ENCODE results near the gene TSC22D2.

The TSC22D2 gene

GRCh38 chr3:150412561-150413231 is 4.6 kb downstream of the TSC22D2 start:
- no peak for DNase-seq

DNA sequence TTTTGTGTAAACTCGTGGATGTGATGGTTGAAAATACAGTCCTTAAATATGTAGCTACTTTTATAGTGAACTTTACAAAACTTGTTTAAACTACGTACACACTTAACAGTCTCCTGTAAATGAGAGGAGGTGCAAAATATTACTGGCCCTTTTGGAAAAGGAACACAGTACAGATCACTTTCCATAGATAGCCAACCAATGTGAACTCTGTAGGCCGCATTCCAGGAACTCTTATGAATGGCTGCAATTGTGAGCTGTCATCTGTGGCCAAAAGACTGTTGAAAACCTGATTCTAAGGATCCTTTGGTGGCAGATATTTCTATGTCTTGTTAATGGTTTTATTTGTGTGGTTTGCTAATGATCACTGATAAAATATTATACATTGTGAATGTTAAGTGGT is 6.2 kb downstream of the TSC22D2 start:
- DNase-seq, result no peak

GRCh38 chr3:150414959-150415358 is 6.9 kb downstream of the TSC22D2 start:
- DNase-seq, result no peak

DNA sequence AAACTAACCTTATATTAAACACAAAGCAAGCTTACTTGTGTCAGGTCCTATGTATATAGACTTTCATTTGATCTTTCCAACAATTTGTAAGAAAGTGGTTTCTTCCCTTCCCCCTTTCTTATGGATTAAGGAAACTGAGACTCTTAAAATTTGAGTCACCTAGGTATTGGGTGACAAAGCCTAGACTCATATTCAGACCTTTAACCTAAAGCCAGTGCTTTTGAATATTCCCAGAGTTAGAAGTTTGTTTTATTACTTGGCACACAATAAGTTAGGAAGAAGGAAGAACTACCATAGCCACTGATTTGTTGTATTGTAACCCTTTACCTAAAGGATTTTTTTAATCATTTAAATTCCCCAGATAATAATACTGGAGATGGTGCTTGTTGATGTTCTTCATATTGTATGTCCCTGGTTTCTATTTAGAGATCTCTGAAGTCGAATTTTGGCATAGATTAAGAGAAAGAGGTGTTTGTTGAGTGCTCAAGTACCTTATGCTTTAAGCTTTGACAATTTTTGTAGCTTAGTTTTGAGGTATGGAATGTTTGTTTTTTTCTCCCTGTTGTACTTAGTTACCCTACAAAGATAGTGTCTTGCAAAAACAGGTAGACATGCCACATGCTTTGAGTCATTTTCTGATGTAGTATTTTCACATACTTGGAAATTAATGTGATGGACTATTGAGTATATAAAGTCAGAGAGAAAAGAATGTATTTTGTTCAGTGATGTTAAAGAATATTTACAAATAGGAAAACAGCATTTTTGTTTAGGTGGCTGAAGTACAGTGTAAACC is 11.2 kb downstream of the TSC22D2 start:
- DNase-seq, result no peak

- no peak for DNase-seq
Observed at GRCh38 chr3:150419959-150420358, 11.9 kb downstream of the TSC22D2 start.

GRCh38 chr3:150421256-150421655 is 13.2 kb downstream of the TSC22D2 start:
- DNase-seq, result no peak

GRCh38 chr3:150421799-150422548 is 13.9 kb downstream of the TSC22D2 start:
- DNase-seq, result no peak

DNA sequence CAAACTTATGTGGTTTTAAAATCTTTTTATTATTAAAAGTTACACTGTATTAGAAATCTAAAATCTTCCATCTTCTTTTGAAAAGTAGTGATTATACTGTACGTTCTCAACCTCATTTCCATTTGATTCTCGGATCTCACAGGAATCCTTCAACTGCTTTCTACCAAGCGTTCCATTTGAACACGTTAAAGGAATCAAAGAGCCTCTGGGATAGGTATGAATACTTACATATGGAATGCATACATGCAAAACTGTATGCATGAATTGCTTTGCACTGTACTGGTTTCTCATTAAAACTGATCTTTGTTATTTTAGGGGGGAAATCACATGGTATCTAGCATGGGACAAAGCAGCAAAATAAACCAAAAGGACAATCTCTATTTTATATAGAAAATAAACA is 14.8 kb downstream of the TSC22D2 start:
- DNase-seq, result no peak

DNA sequence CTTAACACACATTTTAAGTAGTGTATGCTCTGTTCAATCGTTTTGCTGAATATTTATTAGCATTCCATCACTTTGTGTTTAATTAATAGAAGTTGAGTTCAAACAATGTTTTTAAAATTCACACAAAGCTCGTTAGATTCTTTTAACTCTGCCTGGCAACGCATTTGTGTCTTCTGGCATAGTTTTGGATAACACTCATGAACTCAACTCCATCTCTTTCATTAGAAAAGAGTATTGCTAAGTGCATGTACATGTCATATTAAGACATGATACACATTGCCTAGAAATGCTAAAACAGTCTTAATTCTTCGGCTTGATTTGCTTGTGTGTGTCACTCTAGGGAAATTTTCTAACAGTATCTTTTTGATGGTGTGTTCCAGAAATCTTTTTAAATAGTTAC is 15.7 kb downstream of the TSC22D2 start:
- DNase-seq, result no peak

- DNase-seq, result no peak
Observed at GRCh38 chr3:150426292-150426691, 18.2 kb downstream of the TSC22D2 start.

DNA sequence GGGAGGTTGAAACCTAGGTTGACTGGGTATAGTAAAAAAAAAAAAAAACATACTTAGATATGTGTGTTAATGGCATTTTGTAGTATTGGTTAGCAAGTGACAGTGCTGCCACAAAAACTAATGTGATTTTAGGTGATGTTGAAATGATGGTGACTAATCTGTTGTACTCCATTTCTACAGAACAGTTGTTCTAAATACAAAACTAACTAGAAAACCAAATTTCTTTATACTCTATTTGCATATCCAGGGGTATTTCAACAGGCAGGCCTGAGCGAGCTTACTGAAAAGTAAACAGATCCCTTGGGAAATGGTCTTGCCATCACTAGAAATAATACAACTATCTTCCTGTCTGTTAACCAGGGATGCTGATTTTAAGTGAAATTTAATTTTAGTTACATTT is 20.5 kb downstream of the TSC22D2 start:
- DNase-seq, result no peak

DNA sequence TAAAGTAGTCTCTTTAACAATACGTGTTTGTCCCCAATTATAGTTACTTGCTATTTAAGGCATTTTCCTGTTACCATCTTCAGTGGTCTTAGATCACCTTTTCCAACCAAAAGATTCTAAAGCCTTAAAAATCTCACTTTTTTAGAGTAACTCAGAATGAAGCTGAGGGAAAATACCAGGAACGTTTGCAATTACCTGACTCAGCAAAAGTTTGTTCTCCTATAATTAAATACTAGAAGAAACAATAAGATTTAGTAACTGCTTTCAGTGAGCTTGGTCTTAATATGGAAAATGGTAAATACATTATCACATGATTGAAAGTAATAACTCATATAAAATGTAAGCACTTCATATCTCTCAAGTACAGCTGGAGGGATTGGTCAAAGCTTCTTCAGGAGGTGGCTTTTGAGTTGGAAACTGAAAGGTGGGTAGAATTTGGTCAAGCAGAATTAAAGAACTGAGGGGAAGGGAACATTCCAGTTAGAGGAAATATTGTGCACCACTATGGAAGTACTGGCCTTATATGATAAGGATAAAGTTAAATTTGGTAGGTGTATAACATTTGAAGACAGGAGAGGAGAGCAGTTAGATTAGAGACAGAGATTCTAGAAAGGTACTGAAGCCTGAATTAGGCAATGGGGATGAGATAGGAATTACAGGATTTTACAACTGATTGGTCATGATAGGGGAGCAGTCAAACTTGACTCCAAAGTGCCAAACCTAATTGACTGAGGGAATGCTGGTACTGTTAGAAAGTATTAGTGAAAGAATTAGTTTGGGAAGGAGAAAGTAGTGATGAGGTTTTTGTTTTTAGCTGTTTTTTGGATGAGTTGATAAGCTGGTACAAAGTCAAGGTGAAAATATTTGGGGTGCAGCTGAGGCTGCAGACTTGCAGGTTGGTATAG is 21.9 kb downstream of the TSC22D2 start:
- DNase-seq, result no peak

DNA sequence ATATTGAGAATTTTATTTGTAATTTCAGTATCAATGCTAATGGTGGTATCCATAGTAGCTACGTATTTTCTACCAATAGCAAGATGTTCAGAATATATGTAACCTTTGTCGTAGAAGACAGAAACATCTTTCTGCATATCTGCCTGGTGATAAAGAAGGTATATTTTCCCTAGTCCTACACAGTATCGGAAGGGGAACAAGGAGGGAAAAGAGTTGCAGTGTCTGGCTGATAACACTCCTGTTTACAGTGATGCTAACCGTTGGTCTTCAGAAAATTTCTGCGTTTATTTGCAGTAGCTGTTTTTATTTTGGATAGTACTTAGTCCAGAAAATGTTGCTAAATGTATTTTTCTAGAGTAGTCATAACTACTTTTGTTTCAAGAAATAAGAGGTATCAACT is 25.2 kb downstream of the TSC22D2 start:
- DNase-seq, result no peak

- DNase-seq, result no peak
Observed at GRCh38 chr3:150434234-150434633, 26.1 kb downstream of the TSC22D2 start.

DNA sequence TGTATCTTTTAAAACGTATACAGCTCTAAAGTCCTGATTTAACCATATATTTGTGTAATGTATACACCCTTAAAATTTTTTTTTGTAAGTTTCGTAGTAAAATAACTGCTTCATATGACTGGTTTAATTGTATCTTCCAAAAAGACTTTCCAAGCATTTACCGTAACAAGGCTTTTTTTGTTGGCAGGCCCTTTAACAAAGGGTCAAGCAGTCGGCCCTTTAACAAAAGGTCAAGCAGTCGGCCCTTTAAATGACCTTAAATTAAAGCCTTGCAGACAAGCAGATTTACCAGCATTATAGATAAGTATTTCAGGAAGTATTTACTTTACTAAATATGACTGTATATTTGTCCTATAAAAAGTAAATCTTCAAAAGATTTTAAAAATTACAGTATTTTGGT is 28.1 kb downstream of the TSC22D2 start:
- no peak for DNase-seq

DNA sequence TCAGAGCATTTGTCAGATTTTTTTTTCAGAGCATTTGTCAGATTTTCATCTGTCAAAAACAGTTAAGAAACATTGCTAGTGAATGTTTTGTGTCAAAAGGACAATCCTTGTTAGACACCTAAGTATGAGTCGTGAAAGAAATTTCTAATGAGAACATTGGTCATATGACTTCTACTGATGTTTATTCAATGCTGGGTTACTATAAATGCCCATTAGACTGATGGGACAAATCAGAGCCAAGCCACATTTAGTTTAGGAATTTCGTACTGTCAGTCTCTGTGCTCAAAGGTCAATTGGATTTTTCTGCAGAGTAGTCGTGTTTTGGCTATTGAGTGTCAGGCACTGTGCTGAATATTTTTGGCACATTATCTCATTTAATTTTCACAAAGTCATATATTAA is 31.6 kb downstream of the TSC22D2 start:
- no peak for DNase-seq

DNA sequence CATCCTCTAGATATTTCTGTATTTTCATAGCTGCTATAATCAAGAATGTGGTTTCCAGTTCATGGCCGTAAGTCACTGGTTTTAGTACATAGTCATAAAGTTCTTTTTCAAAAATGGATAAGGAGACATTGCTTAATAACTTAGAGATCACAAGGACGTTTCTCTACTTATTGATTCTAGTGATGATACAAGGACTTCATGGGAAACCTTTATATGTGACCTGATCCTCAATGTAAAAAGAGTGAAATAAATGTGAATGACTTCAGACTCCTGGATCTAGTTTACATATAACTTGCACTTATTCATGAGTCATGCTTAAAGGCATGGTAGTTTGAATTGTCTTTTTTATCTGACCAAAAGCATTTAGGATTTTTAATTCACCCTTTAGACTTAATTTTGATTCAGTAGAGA is 35.2 kb downstream of the TSC22D2 start:
- DNase-seq, result no peak

GRCh38 chr3:150444371-150444770 is 36.3 kb downstream of the TSC22D2 start:
- no peak for DNase-seq

- DNase-seq, result no peak
Observed at GRCh38 chr3:150446470-150446977, 38.4 kb downstream of the TSC22D2 start.

GRCh38 chr3:150447084-150447483 is 39.0 kb downstream of the TSC22D2 start:
- no peak for DNase-seq

DNA sequence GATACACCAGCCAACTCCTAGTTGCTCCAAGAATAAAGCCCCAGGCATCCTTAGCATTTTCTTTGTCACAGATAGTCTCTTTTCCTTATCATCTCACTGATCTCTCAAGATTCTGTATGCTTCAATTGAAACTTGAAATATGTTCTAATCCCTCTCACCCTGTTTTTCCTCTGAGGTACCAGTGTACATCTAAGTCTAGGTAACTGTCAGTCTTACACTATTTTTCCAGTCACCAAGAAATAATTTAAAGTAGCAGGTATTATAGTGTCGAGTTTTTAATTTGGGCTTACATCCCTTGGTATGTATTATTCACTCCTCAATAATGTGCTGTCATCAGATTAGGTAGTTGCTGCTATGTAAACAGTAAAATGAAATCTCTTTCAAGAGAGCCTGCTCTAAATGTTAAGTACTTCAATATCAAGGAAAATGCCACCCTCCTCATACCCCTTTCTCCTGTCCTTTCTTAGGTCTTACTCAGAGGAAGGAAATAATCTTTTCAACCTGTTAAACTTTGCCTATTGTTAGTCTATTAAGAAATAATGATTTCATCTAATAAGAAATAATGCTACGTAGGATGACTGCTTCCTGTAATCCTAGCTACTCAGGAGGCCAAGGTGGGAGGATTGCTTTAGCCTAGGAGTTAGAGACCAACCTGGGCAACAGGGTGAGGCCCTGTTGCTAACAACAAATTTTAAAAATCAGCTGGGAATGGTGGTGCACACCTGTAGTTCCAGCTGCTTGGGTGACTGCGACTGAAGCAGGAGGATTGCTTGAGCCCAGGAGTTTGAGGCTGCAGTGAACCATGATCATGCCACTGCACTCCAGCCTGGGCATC is 39.8 kb downstream of the TSC22D2 start:
- no peak for DNase-seq

Measured in stimulated activated CD4-positive, alpha-beta T cell treated with anti-CD3 and anti-CD28 coated beads, Interleukin-4, amount 100 ng/mL, for 24 hours (primary cell).